K562 (cell line): ENCODE results near the gene LIMS1. TPM values are rescaled to one million over a fixed set of nuclear protein-coding genes. Genes with fewer than 3 reads are reported as not detected.

ENCODE experiments used
- ATAC-seq: fragments of 200-7000 bp; cut with Tn5 transposase; 3 replicates; pipeline ENCODE4 v1.9.1; 2020; ENCODE audit warnings: moderate library complexity
- BruUV-seq: library from RNA; stranded (reverse); fragments of 400-500 nt; replicated peaks from 2 replicates; lab custom pipeline; 2021; lab: Mats Ljungman, UMichigan
- CTCF ChIA-PET: fragments of 300-600 bp; formaldehyde crosslinking; extraction: SDS; loops from one replicate; lab custom pipeline; 2021; ENCODE audit warnings: low intra/inter-chr PET ratio; lab: Yijun Ruan, JAX
- POLR2A ChIA-PET: fragments of 300-600, 350-650 bp; sonication (Branson Sonifier 250); formaldehyde crosslinking; extraction: SDS; loops from one replicate; lab custom pipeline; 2021; ENCODE audit warnings: antibody characterized with exemption, inconsistent platforms; lab: Yijun Ruan, JAX
- DNase-seq, 4 experiments: peaks; one replicate each; pipeline versions ENCODE4 v3.0.0 to v3.0.0-alpha.2; 2011 to 2018; ENCODE audit warnings: low spot score in 3 of 4, mixed read lengths in 3 of 4; ENCODE audit errors: extremely low read depth in 1 of 4
- FAIRE-seq: peaks from 2 replicates; lab custom pipeline; 2011; peaks lifted over from hg19 to GRCh38; lab: Jason Lieb, UNC
- H2AFZ ChIP-seq: 2 replicates; pipeline ENCODE4 v1.6.0; 2011; ENCODE audit warnings: low read depth, low read length, control low read depth, inconsistent platforms
- H3K27ac ChIP-seq: fragments of 200-600 bp; 3 replicates; pipeline ENCODE4 v1.8.0; 2011; ENCODE audit warnings: low read depth, mild to moderate bottlenecking, control low read depth, inconsistent platforms, low read length, moderate library complexity, mixed read lengths; ENCODE audit errors: extremely low read depth
- H3K27me3 ChIP-seq, 2 experiments: fragments of 300-600 bp in 1 of 2; 2 replicates in 1 of 2; 3 replicates in 1 of 2; pipeline versions ENCODE4 v1.6.0 to v1.8.0; 2011; ENCODE audit warnings: inconsistent platforms in 2 of 2, low read length in 2 of 2, mild to moderate bottlenecking in 1 of 2, mixed read lengths in 1 of 2, moderate library complexity in 1 of 2; ENCODE audit not compliant: control insufficient read depth in 2 of 2, insufficient read depth in 2 of 2
- H3K36me3 ChIP-seq: fragments of 300-600 bp; 3 replicates; pipeline ENCODE4 v1.8.0; 2011; ENCODE audit warnings: mild to moderate bottlenecking, low read length, inconsistent platforms; ENCODE audit not compliant: control insufficient read depth, insufficient read depth
- H3K4me1 ChIP-seq, 2 experiments: fragments of 200-600 bp in 1 of 2; replicated peaks in 1 of 2; 2 replicates in 1 of 2; 3 replicates in 1 of 2; pipeline versions ENCODE4 v1.5.1 to v1.8.0; 2011; ENCODE audit warnings: inconsistent platforms in 2 of 2, low read length in 2 of 2, mild to moderate bottlenecking in 1 of 2, mixed read lengths in 1 of 2, moderate library complexity in 1 of 2; ENCODE audit not compliant: control insufficient read depth in 2 of 2, insufficient read depth in 2 of 2
- H3K4me2 ChIP-seq: 2 replicates; pipeline ENCODE4 v1.6.1; 2011; ENCODE audit warnings: low read length, control low read depth, inconsistent platforms, mixed read lengths; ENCODE audit not compliant: insufficient read depth
- H3K4me3 ChIP-seq: fragments of 200-600 bp; sonication (generic), shearing (Covaris generic); 2 replicates; pipeline ENCODE4 v1.5.1; 2016; ENCODE audit warnings: control low read depth, inconsistent platforms
- H3K79me2 ChIP-seq: fragments of 200-600 bp; 3 replicates; pipeline ENCODE4 v1.8.0; 2011; ENCODE audit warnings: low read length, inconsistent platforms; ENCODE audit not compliant: control insufficient read depth, insufficient read depth
- H3K9ac ChIP-seq, 2 experiments: 2 replicates each; pipeline versions ENCODE4 v1.6.0 to v1.6.1; 2011; ENCODE audit warnings: low read depth in 2 of 2, low read length in 2 of 2, control low read depth in 1 of 2, inconsistent platforms in 1 of 2, mild to moderate bottlenecking in 1 of 2, mixed read lengths in 1 of 2; ENCODE audit not compliant: insufficient read depth in 1 of 2
- H3K9me1 ChIP-seq: one replicate; pipeline ENCODE4 v1.6.0; 2011; ENCODE audit warnings: inconsistent platforms, mild to moderate bottlenecking, low read length, moderate library complexity; ENCODE audit not compliant: control insufficient read depth, insufficient read depth
- H3K9me3 ChIP-seq: replicated peaks from 2 replicates; pipeline ENCODE4 v1.5.1; 2011; ENCODE audit warnings: low read depth, low read length, inconsistent platforms; ENCODE audit not compliant: control insufficient read depth, insufficient read depth
- H4K20me1 ChIP-seq: replicated peaks from 2 replicates; pipeline ENCODE4 v1.6.1; 2011; ENCODE audit warnings: low read length, inconsistent platforms, mixed read lengths; ENCODE audit not compliant: control insufficient read depth, insufficient read depth
- ADNP ChIP-seq: fragments of 200-800 bp; sonication (Bioruptor generic); IDR thresholded peaks from 2 replicates; pipeline ENCODE4 v1.6.1; 2016; ENCODE audit warnings: missing genetic modification characterization, missing compliant biosample characterization
- ZFX ChIP-seq: sonication (generic); formaldehyde crosslinking; IDR thresholded peaks from 2 replicates; pipeline ENCODE4 v1.8.0; 2022; ENCODE audit warnings: mild to moderate bottlenecking, missing genetic modification reagents, moderate library complexity
- ZNF140 ChIP-seq: fragments of 250-450 bp; sonication (Bioruptor Pico); IDR thresholded peaks from 2 replicates; pipeline ENCODE4 v1.8.0; 2021; ENCODE audit warnings: moderate library complexity, mild to moderate bottlenecking, inconsistent platforms
- ZNF197 ChIP-seq: fragments of 200-800 bp; sonication (Bioruptor generic); IDR thresholded peaks from 2 replicates; pipeline ENCODE4 v1.6.1; 2016; ENCODE audit warnings: low read depth, missing genetic modification characterization, missing compliant biosample characterization
- ZNF766 ChIP-seq: fragments of 200-800 bp; sonication (Bioruptor generic); conservative IDR thresholded peaks from 2 replicates; pipeline ENCODE4 v1.6.1; 2016; ENCODE audit warnings: missing genetic modification characterization, missing compliant biosample characterization
- WGBS: fragments of 100-300 bp; shearing (Covaris generic); methylation state at CpG from one replicate; pipeline ENCODE4 v1.1.6; 2016; ENCODE audit warnings: low coverage, mixed read lengths; ENCODE audit not compliant: insufficient coverage; ENCODE audit errors: missing lambda C conversion rate; 5-methylcytosine and 5-hydroxymethylcytosine counted together
- in situ Hi-C: fragments of 300-500 bp; cut with MboI; formaldehyde crosslinking; loops from 4 replicates; pipeline ENCODE4 v1.15.0; 2018; ENCODE audit warnings: inconsistent platforms, mixed read lengths
- intact Hi-C: fragments of 100-400 bp; cut with micrococcal nuclease; formaldehyde crosslinking; loops from 2 replicates; pipeline ENCODE4 v1.14.2; 2022
- polyA plus RNA-seq, 8 experiments: library from polyadenylated mRNA; depleted of rRNA in 4 of 8; stranded (reverse) in 5 of 8; unstranded in 3 of 8; fragments of >200 nt; fragmentation: Nextera tagmentation in 2 of 8; fragmentation: Illumina TruSeq in 1 of 8; extraction: Ambion mirVana in 2 of 8; extraction: Trizol in 1 of 8; gene quantifications; 2 replicates each; pipeline versions ENCODE4 v1.2.1 to v1.2.3, GENCODE V29; 2011 to 2014; ENCODE audit warnings: inconsistent platforms in 1 of 8, missing spikeins in 1 of 8
- total RNA-seq, 7 experiments: library from RNA; depleted of rRNA in 6 of 7; stranded (reverse); fragments of >200 nt in 6 of 7; fragmentation: Illumina TruSeq in 2 of 7; extraction: Trizol in 2 of 7; gene quantifications; 2 replicates each; pipeline versions ENCODE4 v1.2.1 to v1.2.3, GENCODE V29; 2011 to 2021; ENCODE audit warnings: low replicate concordance in 1 of 7
- TF ChIP-seq, protein P1 (sequence below): fragments of 250-450 bp; sonication (Bioruptor Pico); IDR thresholded peaks from 2 replicates; pipeline ENCODE4 v1.5.0; 2020; ENCODE audit warnings: mild to moderate bottlenecking
- TF ChIP-seq, protein P2 (sequence below): sonication (generic); formaldehyde crosslinking; IDR thresholded peaks from 2 replicates; pipeline ENCODE4 v1.8.0; 2022; ENCODE audit warnings: mild to moderate bottlenecking, missing genetic modification reagents

LIMS1 gene
- total and polyA plus RNA-seq, 9 of the 15 experiments (the other 6 are each of a cell fraction or from before 2014, with no cell fraction given) = 52.8 to 134 (median 81.0) TPM

- TF ChIP-seq, protein P1, sequence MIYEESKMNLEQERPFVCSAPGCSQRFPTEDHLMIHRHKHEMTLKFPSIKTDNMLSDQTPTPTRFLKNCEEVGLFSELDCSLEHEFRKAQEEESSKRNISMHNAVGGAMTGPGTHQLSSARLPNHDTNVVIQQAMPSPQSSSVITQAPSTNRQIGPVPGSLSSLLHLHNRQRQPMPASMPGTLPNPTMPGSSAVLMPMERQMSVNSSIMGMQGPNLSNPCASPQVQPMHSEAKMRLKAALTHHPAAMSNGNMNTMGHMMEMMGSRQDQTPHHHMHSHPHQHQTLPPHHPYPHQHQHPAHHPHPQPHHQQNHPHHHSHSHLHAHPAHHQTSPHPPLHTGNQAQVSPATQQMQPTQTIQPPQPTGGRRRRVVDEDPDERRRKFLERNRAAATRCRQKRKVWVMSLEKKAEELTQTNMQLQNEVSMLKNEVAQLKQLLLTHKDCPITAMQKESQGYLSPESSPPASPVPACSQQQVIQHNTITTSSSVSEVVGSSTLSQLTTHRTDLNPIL = no peak
- no peak for TF ChIP-seq ADNP
These were observed 19.1 kb downstream of the LIMS1 start (continued) for GRCh38 chr2:108553209-108553919.

DNA sequence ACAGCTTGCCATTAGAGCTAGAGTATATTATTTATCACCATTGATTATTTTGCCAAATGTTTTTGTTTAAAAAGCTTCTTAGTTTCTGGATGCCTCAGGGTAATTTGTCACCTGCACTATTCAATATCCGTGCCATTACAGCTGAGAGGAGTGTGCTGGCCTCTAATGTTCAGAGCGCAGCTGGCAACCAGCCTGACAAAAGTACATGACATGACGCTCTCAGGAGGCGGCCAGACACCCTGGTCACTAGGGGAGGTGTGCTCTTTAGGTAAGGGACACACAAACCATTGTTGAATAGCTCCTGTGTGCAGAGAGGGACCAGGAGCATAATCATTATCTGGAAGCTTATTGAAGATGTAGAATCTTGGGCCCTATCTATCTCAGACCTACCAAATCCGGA, 20.3 kb downstream of the LIMS1 start:
- Histone ChIP-seq H3K9me1 (no peaks in the 10 kb centered on the region), H3K9me3 (no peaks in the 10 kb centered on the region), H2AFZ (no peak overlapping the region), H3K4me2 (no peak overlapping the region), H3K9ac (no peak overlapping the region), H4K20me1 (no peaks in the 10 kb centered on the region; the same call in none of the 2 replicates), H3K4me1 (peaks cover 3 to 7% of the 10 kb centered on the region in 2 experiments; a peak in 2 of 5 replicates), H3K27ac (no peak overlapping the region), H3K4me3 (no peak overlapping the region)
- FAIRE-seq (no peak), ATAC-seq (peak; percentile 52)
- POLR2A ChIA-PET = interaction anchor here (1.2 to 2.8 kb wide), 3 partner anchors 12 to 20 kb away, joined by 3 to 14 read pairs (median 5); partner anchors contain the start of gene LIMS1
- CTCF ChIA-PET = no interaction called here
- intact Hi-C loops = no loop called here
- in situ Hi-C loops = no loop called here
- TF ChIP-seq ZNF140 (CRISPR knock-in tag) = no peak
- no peak for TF ChIP-seq ZNF197 (CRISPR knock-in tag)
- no peak for TF ChIP-seq ZNF766 (CRISPR knock-in tag)
- TF ChIP-seq ZFX (CRISPR knock-in tag) = no peak
- TF ChIP-seq, protein P2, sequence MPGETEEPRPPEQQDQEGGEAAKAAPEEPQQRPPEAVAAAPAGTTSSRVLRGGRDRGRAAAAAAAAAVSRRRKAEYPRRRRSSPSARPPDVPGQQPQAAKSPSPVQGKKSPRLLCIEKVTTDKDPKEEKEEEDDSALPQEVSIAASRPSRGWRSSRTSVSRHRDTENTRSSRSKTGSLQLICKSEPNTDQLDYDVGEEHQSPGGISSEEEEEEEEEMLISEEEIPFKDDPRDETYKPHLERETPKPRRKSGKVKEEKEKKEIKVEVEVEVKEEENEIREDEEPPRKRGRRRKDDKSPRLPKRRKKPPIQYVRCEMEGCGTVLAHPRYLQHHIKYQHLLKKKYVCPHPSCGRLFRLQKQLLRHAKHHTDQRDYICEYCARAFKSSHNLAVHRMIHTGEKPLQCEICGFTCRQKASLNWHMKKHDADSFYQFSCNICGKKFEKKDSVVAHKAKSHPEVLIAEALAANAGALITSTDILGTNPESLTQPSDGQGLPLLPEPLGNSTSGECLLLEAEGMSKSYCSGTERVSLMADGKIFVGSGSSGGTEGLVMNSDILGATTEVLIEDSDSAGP (CRISPR knock-in tag) = no peak
- TF ChIP-seq, all 486 proteins: peak for 0
- Histone ChIP-seq H3K36me3 (no peaks in the 10 kb centered on the region; the same call in 2 of the 3 replicates), H3K79me2 (peaks cover 62% of the 10 kb centered on the region), H3K27me3 (no peaks in the 10 kb centered on the region)
- no TSS peak for BruUV-seq
- no peak for DNase-seq
- WGBS = 66% methylated on average over 5 of the region's 5 CpGs
